ENCODE data around the gene PRSS2. TPM values are rescaled to one million over a fixed set of nuclear protein-coding genes. Genes with fewer than 3 reads are reported as not detected.

Gene PRSS2
- total and polyA plus RNA-seq, 7 experiments from 2014 or later, result not detected

GRCh38 chr7:142800088-142800487 lies 29.3 kb downstream of the PRSS2 start:
- Mint-ChIP-seq H3K9me3 (peaks cover 0 to 16% (median 0%) of the 10 kb centered on the region in 11 donors), H3K27me3 (peaks cover 0 to 2% (median 0%) of the 10 kb centered on the region in 5 donors), H3K4me3 (peak overlapping the region; percentile 95 to 100 (median 99)), H3K27ac (peak overlapping the region; percentile 99 to 100 (median 100)), H3K4me1 (peaks cover 46 to 73% (median 69%) of the 10 kb centered on the region in 7 donors), H3K36me3 (peaks cover 34 to 84% (median 69%) of the 10 kb centered on the region in 5 donors)
- POLR2A ChIA-PET, result interaction anchor here (0.5 to 33.1 kb wide), 29 partner anchors 3 to 584 kb away, joined by 3 to 5102 read pairs (median 8); partner anchors contain the start of genes EPHB6 and GSTK1
- Histone ChIP-seq H3K36me3 (ENCODE audit: control insufficient read depth in 2 of 3, insufficient read depth in 3 of 3, low read length in 3 of 3) (peaks cover 21 to 55% (median 29%) of the 10 kb centered on the region in 3 experiments), H3K9me3 (ENCODE audit: control insufficient read depth in 2 of 3, low read length in 3 of 3) (no peaks in the 10 kb centered on the region), H3K27me3 (ENCODE audit: control insufficient read depth in 2 of 2, insufficient read depth in 2 of 2, low read length in 2 of 2) (no peaks in the 10 kb centered on the region), H3K27ac (ENCODE audit: low read depth, low read length) (peak overlapping the region; percentile 98), H3K4me3 (ENCODE audit: low read length) (peak overlapping the region; percentile 83), H3K4me1 (ENCODE audit: control insufficient read depth in 2 of 2, insufficient read depth in 2 of 2, low read length in 2 of 2) (peaks cover 49 to 60% of the 10 kb centered on the region in 2 donors)
- peak in 4 of 9 donors; percentile 26 to 68 (median 42) for DNase-seq
- intact Hi-C loops (cut with micrococcal nuclease), result loop anchor here in 1 of 2 donors (10.0 kb wide), 1 partner anchor 1245 kb away; the partner anchor contains the start of gene AGK
- no peak for ATAC-seq
- CTCF ChIA-PET, result interaction anchor here (0.6 to 13.3 kb wide), 6 partner anchors 10 to 647 kb away, joined by 3 to 314 read pairs (median 4); no protein-coding TSS in a partner anchor

- Histone ChIP-seq H3K4me1 (ENCODE audit: control insufficient read depth in 2 of 2, insufficient read depth in 2 of 2, low read length in 2 of 2) (peaks cover 54 to 64% of the 10 kb centered on the region in 2 donors), H3K4me3 (ENCODE audit: low read length) (peak overlapping the region; percentile 83), H3K36me3 (ENCODE audit: control insufficient read depth in 2 of 3, insufficient read depth in 3 of 3, low read length in 3 of 3) (peaks cover 21 to 55% (median 29%) of the 10 kb centered on the region in 3 experiments), H3K9me3 (ENCODE audit: control insufficient read depth in 2 of 3, low read length in 3 of 3) (no peaks in the 10 kb centered on the region), H3K27ac (ENCODE audit: low read depth, low read length) (peak overlapping the region; percentile 98), H3K27me3 (ENCODE audit: control insufficient read depth in 2 of 2, insufficient read depth in 2 of 2, low read length in 2 of 2) (no peaks in the 10 kb centered on the region)
- H3K36me3 Mint-ChIP-seq, result peaks cover 34 to 81% (median 71%) of the 10 kb centered on the region in 5 donors
- POLR2A ChIA-PET, result interaction anchor here (0.6 to 33.1 kb wide), 11 partner anchors 4 to 584 kb away, joined by 3 to 5102 read pairs (median 4); no protein-coding TSS in a partner anchor
- no peak for ATAC-seq
- peak in 1 of 9 donors; percentile 14 for DNase-seq
- H3K27me3 Mint-ChIP-seq, result peaks cover 0 to 2% (median 0%) of the 10 kb centered on the region in 5 donors
- H3K27ac Mint-ChIP-seq, result peak overlapping the region; percentile 99 to 100 (median 100)
- CTCF ChIA-PET, result interaction anchor here (1.0 to 13.3 kb wide), 3 partner anchors 9 to 18 kb away, joined by 3 to 314 read pairs (median 26); no protein-coding TSS in a partner anchor
- H3K4me3 Mint-ChIP-seq, result peak overlapping the region; percentile 95 to 100 (median 99)
- peaks cover 50 to 74% (median 70%) of the 10 kb centered on the region in 7 donors for H3K4me1 Mint-ChIP-seq
- intact Hi-C loops (cut with micrococcal nuclease), result loop anchor here in 1 of 2 donors (10.0 kb wide), 1 partner anchor 1246 kb away; the partner anchor contains the start of gene AGK
- H3K9me3 Mint-ChIP-seq, result peaks cover 0 to 16% (median 0%) of the 10 kb centered on the region in 11 donors
These were observed 30.0 kb downstream of the PRSS2 start for GRCh38 chr7:142800699-142801260.

GRCh38 chr7:142801601-142802295 lies 31.0 kb downstream of the PRSS2 start:
- Histone ChIP-seq H3K27me3 (ENCODE audit: control insufficient read depth in 2 of 2, insufficient read depth in 2 of 2, low read length in 2 of 2) (no peaks in the 10 kb centered on the region), H3K36me3 (ENCODE audit: control insufficient read depth in 2 of 3, insufficient read depth in 3 of 3, low read length in 3 of 3) (peaks cover 21 to 48% (median 29%) of the 10 kb centered on the region in 3 experiments), H3K4me3 (ENCODE audit: low read length) (peak overlapping the region; percentile 47), H3K27ac (ENCODE audit: low read depth, low read length) (peak overlapping the region; percentile 98), H3K4me1 (ENCODE audit: control insufficient read depth in 2 of 2, insufficient read depth in 2 of 2, low read length in 2 of 2) (peaks cover 64 to 73% of the 10 kb centered on the region in 2 donors), H3K9me3 (ENCODE audit: control insufficient read depth in 2 of 3, low read length in 3 of 3) (no peaks in the 10 kb centered on the region)
- POLR2A ChIA-PET, result interaction anchor here (0.8 to 33.1 kb wide), 11 partner anchors 5 to 488 kb away, joined by 3 to 5102 read pairs (median 5); no protein-coding TSS in a partner anchor
- Mint-ChIP-seq H3K4me3 (peak overlapping the region; percentile 89 to 100 (median 99)), H3K36me3 (peaks cover 34 to 83% (median 71%) of the 10 kb centered on the region in 5 donors), H3K4me1 (peaks cover 53 to 84% (median 80%) of the 10 kb centered on the region in 7 donors), H3K9me3 (peaks cover 0 to 10% (median 0%) of the 10 kb centered on the region in 11 donors), H3K27me3 (peaks cover 0 to 2% (median 0%) of the 10 kb centered on the region in 5 donors), H3K27ac (peak overlapping the region; percentile 99 to 100 (median 100))
- peak in 3 of 9 donors; percentile 12 to 20 (median 17) for DNase-seq
- CTCF ChIA-PET, result interaction anchor here (0.6 to 1.0 kb wide), 2 partner anchors 17 to 323 kb away, joined by 3 read pairs; no protein-coding TSS in a partner anchor
- intact Hi-C loops (cut with micrococcal nuclease), result loop anchor here in 1 of 2 donors (10.0 kb wide), 1 partner anchor 1247 kb away; the partner anchor contains the start of gene AGK
- ATAC-seq, result no peak

GRCh38 chr7:142802301-142802700 lies 31.5 kb downstream of the PRSS2 start:
- peaks cover 0 to 2% (median 0%) of the 10 kb centered on the region in 5 donors for H3K27me3 Mint-ChIP-seq
- ATAC-seq, result no peak
- peak overlapping the region; percentile 47 for H3K4me3 ChIP-seq (ENCODE audit: low read length)
- POLR2A ChIA-PET, result interaction anchor here (0.6 to 33.1 kb wide), 9 partner anchors 5 to 488 kb away, joined by 3 to 5102 read pairs (median 5); no protein-coding TSS in a partner anchor
- peak in 1 of 9 donors; percentile 2 for DNase-seq
- peaks cover 21 to 42% (median 29%) of the 10 kb centered on the region in 3 experiments for H3K36me3 ChIP-seq (ENCODE audit: control insufficient read depth in 2 of 3, insufficient read depth in 3 of 3, low read length in 3 of 3)
- H3K36me3 Mint-ChIP-seq, result peaks cover 33 to 86% (median 71%) of the 10 kb centered on the region in 5 donors
- no peaks in the 10 kb centered on the region for H3K27me3 ChIP-seq (ENCODE audit: control insufficient read depth in 2 of 2, insufficient read depth in 2 of 2, low read length in 2 of 2)
- peak overlapping the region; percentile 89 to 100 (median 99) for H3K4me3 Mint-ChIP-seq
- H3K9me3 Mint-ChIP-seq, result peaks cover 0 to 12% (median 0%) of the 10 kb centered on the region in 11 donors
- intact Hi-C loops (cut with micrococcal nuclease), result loop anchor here in 1 of 2 donors (10.0 kb wide), 1 partner anchor 1248 kb away; the partner anchor contains the start of gene AGK
- no peaks in the 10 kb centered on the region for H3K9me3 ChIP-seq (ENCODE audit: control insufficient read depth in 2 of 3, low read length in 3 of 3)
- CTCF ChIA-PET, result interaction anchor here (0.6 to 0.8 kb wide), 2 partner anchors 9 to 324 kb away, joined by 3 to 4 read pairs; no protein-coding TSS in a partner anchor
- H3K4me1 ChIP-seq (ENCODE audit: control insufficient read depth in 2 of 2, insufficient read depth in 2 of 2, low read length in 2 of 2), result peaks cover 69 to 79% of the 10 kb centered on the region in 2 donors
- peak overlapping the region; percentile 99 to 100 (median 100) for H3K27ac Mint-ChIP-seq
- peak overlapping the region; percentile 98 for H3K27ac ChIP-seq (ENCODE audit: low read depth, low read length)
- H3K4me1 Mint-ChIP-seq, result peaks cover 58 to 89% (median 85%) of the 10 kb centered on the region in 7 donors

GRCh38 chr7:142803901-142804300 lies 33.1 kb downstream of the PRSS2 start:
- H3K27me3 Mint-ChIP-seq, result no peaks in the 10 kb centered on the region
- peaks cover 83 to 91% of the 10 kb centered on the region in 2 donors for H3K4me1 ChIP-seq (ENCODE audit: control insufficient read depth in 2 of 2, insufficient read depth in 2 of 2, low read length in 2 of 2)
- ATAC-seq (no peak), DNase-seq (no peak)
- ChIA-PET CTCF (no interaction called here), POLR2A (interaction anchor here (0.5 to 33.1 kb wide), 13 partner anchors 4 to 483 kb away, joined by 3 to 5102 read pairs (median 5); partner anchors contain the start of gene EPHB6)
- H3K9me3 ChIP-seq (ENCODE audit: control insufficient read depth in 2 of 3, low read length in 3 of 3), result no peaks in the 10 kb centered on the region
- H3K9me3 Mint-ChIP-seq, result peaks cover 0 to 9% (median 0%) of the 10 kb centered on the region in 11 donors
- H3K27ac ChIP-seq (ENCODE audit: low read depth, low read length), result peak overlapping the region; percentile 98
- H3K27me3 ChIP-seq (ENCODE audit: control insufficient read depth in 2 of 2, insufficient read depth in 2 of 2, low read length in 2 of 2), result no peaks in the 10 kb centered on the region
- intact Hi-C loops (cut with micrococcal nuclease), result loop anchor here in 1 of 2 donors (10.0 kb wide), 1 partner anchor 1249 kb away; the partner anchor contains the start of gene AGK
- H3K4me1 Mint-ChIP-seq, result peaks cover 65 to 99% (median 95%) of the 10 kb centered on the region in 7 donors
- peaks cover 21 to 70% (median 56%) of the 10 kb centered on the region in 5 donors for H3K36me3 Mint-ChIP-seq
- peaks cover 21 to 31% (median 24%) of the 10 kb centered on the region in 3 experiments for H3K36me3 ChIP-seq (ENCODE audit: control insufficient read depth in 2 of 3, insufficient read depth in 3 of 3, low read length in 3 of 3)
- H3K4me3 Mint-ChIP-seq, result peak overlapping the region; percentile 81 to 100 (median 98)
- peak overlapping the region; percentile 19 for H3K4me3 ChIP-seq (ENCODE audit: low read length)
- H3K27ac Mint-ChIP-seq, result peak overlapping the region; percentile 99 to 100 (median 100)
